HepG2 (cell line): ENCODE measurements around the gene DDR2. TPM values are rescaled to one million over a fixed set of nuclear protein-coding genes. Genes with fewer than 3 reads are reported as not detected.

ENCODE experiments used
- ATAC-seq: fragments of 200-7000 bp; cut with Tn5 transposase; 3 replicates; pipeline ENCODE4 v1.9.1; 2020; ENCODE audit warnings: mild to moderate bottlenecking, moderate library complexity
- BruUV-seq: library from RNA; stranded (reverse); fragments of 400-500 nt; replicated peaks from 2 replicates; lab custom pipeline; 2021; lab: Mats Ljungman, UMichigan
- CTCF ChIA-PET: fragments of 300-600 bp; formaldehyde crosslinking; extraction: SDS; loops from one replicate; lab custom pipeline; 2021; ENCODE audit warnings: low total read pairs, inconsistent platforms, low intra/inter-chr PET ratio; lab: Yijun Ruan, JAX
- POLR2A ChIA-PET: fragments of 350-600 bp; sonication (Branson Sonifier 250); formaldehyde crosslinking; loops from one replicate; lab custom pipeline; 2020; ENCODE audit warnings: antibody characterized with exemption, inconsistent platforms; lab: Yijun Ruan, JAX
- DNase-seq: peaks from one replicate; pipeline ENCODE4 v3.0.0-alpha.2; 2015; ENCODE audit warnings: low spot score
- FAIRE-seq: peaks from 3 replicates; lab custom pipeline; 2011; peaks lifted over from hg19 to GRCh38; lab: Jason Lieb, UNC
- H2AFZ ChIP-seq: one replicate; pipeline ENCODE4 v1.6.1; 2011; ENCODE audit warnings: low read length, inconsistent platforms
- H3K27ac ChIP-seq: fragments of 300-600 bp; 3 replicates; pipeline ENCODE4 v1.8.0; 2011; ENCODE audit warnings: mixed run types, mild to moderate bottlenecking, mixed read lengths, low read length, inconsistent platforms; ENCODE audit not compliant: insufficient read depth; ENCODE audit errors: extremely low read length
- H3K27me3 ChIP-seq, 2 experiments: fragments of 200-600 bp in 1 of 2; 2 replicates in 1 of 2; 3 replicates in 1 of 2; pipeline versions ENCODE4 v1.6.0 to v1.8.0; 2011; ENCODE audit warnings: low read length in 2 of 2, mild to moderate bottlenecking in 2 of 2, moderate library complexity in 2 of 2, inconsistent platforms in 1 of 2; ENCODE audit not compliant: insufficient read depth in 2 of 2, control insufficient read depth in 1 of 2
- H3K36me3 ChIP-seq, 2 experiments: fragments of 200-600 bp in 1 of 2; replicated peaks in 1 of 2; 2 replicates in 1 of 2; 3 replicates in 1 of 2; pipeline versions ENCODE4 v1.5.1 to v1.8.0; 2011; ENCODE audit warnings: low read length in 2 of 2, inconsistent platforms in 1 of 2; ENCODE audit not compliant: insufficient read depth in 2 of 2, control insufficient read depth in 1 of 2
- H3K4me1 ChIP-seq: 2 replicates; pipeline ENCODE4 v1.5.1; 2012; ENCODE audit warnings: low read length, inconsistent platforms; ENCODE audit not compliant: insufficient read depth
- H3K4me2 ChIP-seq: 2 replicates; pipeline ENCODE4 v1.6.0; 2011; ENCODE audit warnings: low read depth, low read length, inconsistent platforms
- H3K4me3 ChIP-seq, 3 experiments: fragments of 200-600 bp in 1 of 3; sonication (generic), shearing (Covaris generic) in 1 of 3; replicated peaks in 1 of 3; 2 replicates each; pipeline ENCODE4 v1.5.1; 2011 to 2016; ENCODE audit warnings: low read length in 3 of 3, inconsistent platforms in 2 of 3, low read depth in 2 of 3, mild to moderate bottlenecking in 2 of 3, control low read depth in 1 of 3, mixed read lengths in 1 of 3; ENCODE audit not compliant: insufficient read depth in 1 of 3
- H3K79me2 ChIP-seq: one replicate; pipeline ENCODE4 v1.6.1; 2011; ENCODE audit warnings: low read length, inconsistent platforms; ENCODE audit not compliant: insufficient read depth
- H3K9ac ChIP-seq: 2 replicates; pipeline ENCODE4 v1.6.0; 2011; ENCODE audit warnings: mild to moderate bottlenecking, low read depth, low read length, inconsistent platforms; ENCODE audit not compliant: insufficient read depth
- H3K9me3 ChIP-seq: 2 replicates; pipeline ENCODE4 v1.5.1; 2012; ENCODE audit warnings: mild to moderate bottlenecking, low read length
- H4K20me1 ChIP-seq: 2 replicates; pipeline ENCODE4 v1.6.0; 2011; ENCODE audit warnings: inconsistent platforms, mild to moderate bottlenecking, low read length, moderate library complexity; ENCODE audit not compliant: insufficient read depth
- ARID5B ChIP-seq: IDR thresholded peaks from 2 replicates; pipeline ENCODE4 v1.4.0; 2020; ENCODE audit warnings: mild to moderate bottlenecking, missing genetic modification reagents
- IKZF1 ChIP-seq: fragments of 450-650 bp; IDR thresholded peaks from 2 replicates; pipeline ENCODE4 v1.7.1; 2016
- MTF2 ChIP-seq: sonication (generic); formaldehyde crosslinking; IDR thresholded peaks from 2 replicates; pipeline ENCODE4 v1.5.0; 2020; ENCODE audit warnings: missing genetic modification reagents, borderline replicate concordance
- MXD1 ChIP-seq: sonication (generic); formaldehyde crosslinking; IDR thresholded peaks from 2 replicates; pipeline ENCODE4 v1.4.0; 2020; ENCODE audit warnings: mild to moderate bottlenecking, missing genetic modification reagents
- NR1H2 ChIP-seq: sonication (generic); formaldehyde crosslinking; IDR thresholded peaks from 2 replicates; pipeline ENCODE4 v1.8.1; 2022; ENCODE audit warnings: low read depth, missing genetic modification reagents, borderline replicate concordance
- NR2F6 ChIP-seq, 2 experiments: IDR thresholded peaks; 2 replicates each; pipeline ENCODE4 v1.6.1; 2016; ENCODE audit warnings: antibody characterized with exemption in 1 of 2, mild to moderate bottlenecking in 1 of 2
- RXRB ChIP-seq: IDR thresholded peaks from 2 replicates; pipeline ENCODE4 v1.6.1; 2016; ENCODE audit warnings: borderline replicate concordance, missing genetic modification reagents, missing compliant biosample characterization
- SIX1 ChIP-seq: sonication (generic); formaldehyde crosslinking; IDR thresholded peaks from 2 replicates; pipeline ENCODE4 v1.4.0; 2020; ENCODE audit warnings: missing genetic modification reagents, borderline replicate concordance
- SIX4 ChIP-seq: sonication (generic); formaldehyde crosslinking; IDR thresholded peaks from 2 replicates; pipeline ENCODE4 v1.4.0; 2020; ENCODE audit warnings: missing genetic modification reagents
- SMARCE1 ChIP-seq: fragments of 450-650 bp; IDR thresholded peaks from 2 replicates; pipeline ENCODE4 v1.6.1; 2017; ENCODE audit warnings: borderline replicate concordance
- SRF ChIP-seq: IDR thresholded peaks from 2 replicates; pipeline ENCODE4 v1.6.1; 2011; ENCODE audit warnings: mild to moderate bottlenecking, low read depth, low read length, moderate library complexity
- ZNF597 ChIP-seq: sonication (generic); formaldehyde crosslinking; IDR thresholded peaks from 2 replicates; pipeline ENCODE4 v1.5.0; 2020; ENCODE audit warnings: missing genetic modification reagents
- ZNF670 ChIP-seq: sonication (generic); formaldehyde crosslinking; IDR thresholded peaks from 2 replicates; pipeline ENCODE4 v1.8.0; 2022; ENCODE audit warnings: mild to moderate bottlenecking, missing genetic modification reagents, borderline replicate concordance
- WGBS: methylation state at CpG from one replicate; pipeline ENCODE4 v1.1.6; 2017; ENCODE audit warnings: low lambda C conversion rate; 5-methylcytosine and 5-hydroxymethylcytosine counted together
- in situ Hi-C: cut with HindIII; loops from 2 replicates; pipeline ENCODE4 v1.10.0; 2017; ENCODE audit warnings: low pct_unique_long_range_greater_than_20kb; ENCODE audit not compliant: extremely low pct_ligation_motif_present
- intact Hi-C: fragments of 100-400 bp; cut with micrococcal nuclease; formaldehyde crosslinking; loops from one replicate; pipeline ENCODE4 v1.10.0; 2022; ENCODE audit not compliant: unreplicated experiment
- polyA plus RNA-seq, 8 experiments: library from polyadenylated mRNA; depleted of rRNA in 3 of 8; stranded (reverse) in 7 of 8; unstranded in 1 of 8; fragments of >200 nt; fragmentation: Illumina TruSeq in 4 of 8; extraction: Trizol in 4 of 8; gene quantifications; 2 replicates each; pipeline versions ENCODE4 v1.2.1 to v1.2.3, GENCODE V29; 2011 to 2016; ENCODE audit warnings: low read depth in 4 of 8, missing spikeins in 1 of 8, mixed read lengths in 1 of 8; ENCODE audit not compliant: insufficient read depth in 1 of 8
- total RNA-seq, 5 experiments: library from RNA; depleted of rRNA; stranded (reverse); fragments of >200 nt; fragmentation: Illumina TruSeq; extraction: Trizol; gene quantifications; 2 replicates each; pipeline ENCODE4 v1.2.3, GENCODE V29; 2016; ENCODE audit warnings: low read depth in 1 of 5

Gene DDR2
- total and polyA plus RNA-seq, 2 of the 13 experiments (the other 11 are each of a cell fraction or from before 2014, with no cell fraction given), result 0.36 to 0.38 TPM

- Histone ChIP-seq H2AFZ (no peak overlapping the region), H3K4me1 (peaks cover 41% of the 10 kb centered on the region), H3K79me2 (no peaks in the 10 kb centered on the region), H3K36me3 (no peaks in the 10 kb centered on the region), H3K27ac (peak overlapping the region; percentile 25), H3K4me3 (no peak overlapping the region), H3K27me3 (no peaks in the 10 kb centered on the region), H3K4me2 (peak overlapping the region; percentile 56; the same call in 1 of the 2 replicates), H3K9me3 (no peaks in the 10 kb centered on the region), H3K9ac (no peak overlapping the region), H4K20me1 (no peaks in the 10 kb centered on the region)
- peak; percentile 83 for TF ChIP-seq SIX4 (CRISPR knock-in tag)
- 0 out of 2 replicates have a peak, but pooled peaks have one; percentile 14 for TF ChIP-seq ZNF670 (CRISPR knock-in tag)
- TF ChIP-seq SRF, result no peak
- TF ChIP-seq SIX1 (CRISPR knock-in tag), result peak; percentile 92
- TF ChIP-seq RXRB (CRISPR knock-in tag), result peak; percentile 29; the same call in 1 of the 2 replicates
- BruUV-seq, result no TSS peak
- ChIA-PET CTCF (no interaction called here), POLR2A (interaction anchor here (1.0 kb wide), 2 partner anchors 16 to 52 kb away, joined by 3 to 4 read pairs; no protein-coding TSS in a partner anchor)
- ATAC-seq, result peak; percentile 15; the same call in 1 of the 3 replicates
- intact Hi-C loops (no loop called here), in situ Hi-C loops (no loop called here)
- peak; percentile 53 for FAIRE-seq
- peak; percentile 23 for DNase-seq
- 23% methylated on average over 5 of the region's 5 CpGs for WGBS
Measured at GRCh38 chr1:162680419-162681121, 48.3 kb downstream of the DDR2 start.

GRCh38 chr1:162681122-162681436 lies 48.8 kb downstream of the DDR2 start:
- Histone ChIP-seq H4K20me1 (no peaks in the 10 kb centered on the region), H3K9ac (no peak overlapping the region), H3K36me3 (no peaks in the 10 kb centered on the region), H2AFZ (no peak overlapping the region), H3K4me2 (peak overlapping the region; percentile 56), H3K4me1 (peaks cover 41% of the 10 kb centered on the region), H3K79me2 (no peaks in the 10 kb centered on the region), H3K27ac (peak overlapping the region; percentile 55), H3K27me3 (no peaks in the 10 kb centered on the region), H3K9me3 (no peaks in the 10 kb centered on the region), H3K4me3 (no peak overlapping the region)
- BruUV-seq, result no TSS peak
- intact Hi-C loops (no loop called here), in situ Hi-C loops (no loop called here)
- peak; percentile 63 for ATAC-seq
- peak; percentile 15 for DNase-seq
- ChIA-PET CTCF (no interaction called here), POLR2A (interaction anchor here (1.0 kb wide), 1 partner anchor 16 kb away, joined by 4 read pairs; no protein-coding TSS in a partner anchor)
- FAIRE-seq, result peak; percentile 64
- 4% methylated on average over 2 of the region's 2 CpGs for WGBS
- no peak for TF ChIP-seq IKZF1
- TF ChIP-seq ZNF597 (CRISPR knock-in tag), result no peak
- no peak for TF ChIP-seq MTF2
- TF ChIP-seq NR1H2, result no peak
- no peak for TF ChIP-seq SMARCE1
- TF ChIP-seq NR2F6 (IDR thresholded peaks at IDR 0.05), result peak; percentile 38; the same call in 1 of the 2 replicates
- TF ChIP-seq NR2F6 (CRISPR knock-in tag; IDR thresholded peaks at IDR 0.05), result peak; percentile 37; the same call in 1 of the 2 replicates
- TF ChIP-seq ARID5B (CRISPR knock-in tag), result peak; percentile 38
- no peak for TF ChIP-seq MXD1 (CRISPR knock-in tag)
